Fibroblast of pulmonary artery (primary cell): ENCODE results near the gene SLC24A4.

Source experiments
- DNase-seq: peaks from one replicate; pipeline ENCODE4 v3.0.0-alpha.2; 2010; ENCODE audit warnings: low read depth
- H3K4me3 ChIP-seq: replicated peaks from 2 replicates; pipeline ENCODE4 v1.5.1; 2011; ENCODE audit warnings: low read depth, mild to moderate bottlenecking, control low read depth, low read length, moderate library complexity
- CTCF ChIP-seq: IDR thresholded peaks from 2 replicates; pipeline ENCODE4 v1.5.1; 2011; ENCODE audit warnings: mild to moderate bottlenecking, control low read depth, low read length, inconsistent platforms; ENCODE audit errors: missing control alignments

SLC24A4 gene

GRCh38 chr14:92482621-92483319, 159.8 kb downstream of the SLC24A4 start:
- no peak for TF ChIP-seq CTCF
- no peak for DNase-seq
- no peak overlapping the region for H3K4me3 ChIP-seq

DNA sequence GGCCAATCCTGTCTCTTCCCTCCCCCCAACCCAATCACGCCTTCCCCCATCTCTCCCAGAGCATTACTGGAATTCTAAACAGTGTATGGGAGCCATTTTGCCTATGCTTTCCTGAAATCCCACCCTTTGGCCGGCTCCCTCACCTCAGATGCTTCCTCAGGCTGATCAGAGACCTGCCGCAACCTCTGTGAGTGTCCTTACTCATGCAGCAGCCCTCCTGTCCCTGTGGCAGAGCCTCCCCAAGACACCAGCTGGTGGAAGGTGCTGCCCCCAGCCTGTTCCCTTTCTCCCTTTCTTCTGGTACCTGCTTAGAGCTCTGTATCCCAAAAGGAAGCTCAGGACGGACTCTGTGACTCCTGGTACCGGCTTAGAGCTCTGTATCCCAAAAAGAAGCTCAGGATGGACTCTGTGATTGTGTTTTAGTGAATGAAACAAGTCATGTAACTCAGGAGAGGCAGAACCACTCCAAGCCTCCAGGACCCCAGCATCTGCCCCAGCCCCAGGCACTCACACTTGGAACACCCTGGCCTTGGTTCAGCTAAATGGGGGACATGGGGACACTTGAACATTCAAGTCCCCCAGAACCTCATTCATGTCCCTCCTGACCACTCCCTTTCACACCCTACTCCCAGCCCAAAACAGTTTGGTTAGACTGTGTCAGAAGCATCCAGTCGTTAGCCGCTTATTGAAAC, 161.3 kb downstream of the SLC24A4 start:
- H3K4me3 ChIP-seq, result no peak overlapping the region
- TF ChIP-seq CTCF, result no peak
- no peak for DNase-seq

DNA sequence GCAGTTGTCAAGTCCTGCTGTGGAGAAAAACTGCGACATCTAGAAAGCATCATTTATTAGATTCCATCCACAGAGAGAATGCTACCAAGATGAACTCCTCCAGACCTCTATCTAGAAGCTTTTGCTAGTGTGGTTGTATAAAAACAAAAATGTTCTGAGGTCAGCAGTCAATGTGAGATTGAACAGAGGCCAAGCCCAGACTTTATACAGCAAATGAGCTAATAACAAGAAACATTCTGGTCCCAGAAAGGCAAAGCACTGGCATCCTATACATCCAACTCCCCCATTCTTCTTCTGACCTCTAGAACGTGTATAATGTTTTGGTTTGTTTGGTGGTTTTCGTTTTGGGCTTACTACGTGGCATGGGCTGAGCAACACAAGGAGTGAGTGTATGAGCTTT, 163.9 kb downstream of the SLC24A4 start:
- peak; percentile 38 for DNase-seq
- TF ChIP-seq CTCF, result no peak
- H3K4me3 ChIP-seq, result no peak overlapping the region

- no peak for TF ChIP-seq CTCF
- DNase-seq, result no peak
- no peak overlapping the region for H3K4me3 ChIP-seq
These were observed 164.7 kb downstream of the SLC24A4 start for GRCh38 chr14:92487513-92488133.

- DNase-seq, result no peak
- TF ChIP-seq CTCF, result no peak
- H3K4me3 ChIP-seq, result no peak overlapping the region
These were observed 166.7 kb downstream of the SLC24A4 start for GRCh38 chr14:92489394-92490238.

DNA sequence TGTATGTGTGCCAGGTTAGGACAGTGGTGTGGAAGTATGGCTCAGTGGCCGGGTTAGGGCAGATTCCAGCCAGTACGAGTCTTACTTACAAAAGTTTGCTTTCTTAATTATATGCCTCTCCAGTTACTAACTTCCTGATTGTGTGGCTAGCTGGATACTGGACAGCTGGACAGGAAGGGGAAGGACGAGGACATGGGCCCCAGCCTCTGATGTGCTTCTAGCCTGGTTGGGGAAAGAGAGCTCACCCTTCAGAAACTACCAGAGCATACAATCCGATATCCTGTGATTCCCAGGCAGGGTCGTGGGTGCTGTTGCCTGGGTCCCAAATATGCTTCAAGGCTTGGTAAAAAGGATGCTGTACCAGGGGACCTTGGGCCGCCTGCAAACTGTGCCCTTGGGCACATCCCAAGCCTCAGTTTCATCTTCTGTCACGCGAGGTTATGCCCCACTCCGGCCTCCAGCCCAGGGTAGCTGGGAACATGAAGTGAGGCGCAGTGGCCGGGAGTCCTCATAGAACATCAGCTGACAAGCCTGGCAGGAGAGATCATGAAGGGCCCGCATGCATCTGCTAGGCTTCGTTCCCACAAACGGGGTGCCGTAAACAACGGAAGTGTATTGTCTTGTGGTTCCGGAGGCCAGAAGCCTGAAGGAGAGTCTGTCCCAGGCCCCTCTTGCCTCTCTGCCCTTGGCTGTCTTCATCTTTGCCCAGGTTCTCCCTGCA, 167.4 kb downstream of the SLC24A4 start:
- no peak for TF ChIP-seq CTCF
- DNase-seq, result no peak
- no peak overlapping the region for H3K4me3 ChIP-seq
